Lung (tissue), 12 donors: Measurements from ENCODE around the gene EPB41L3. TPM values are rescaled to one million over a fixed set of nuclear protein-coding genes. Genes with fewer than 3 reads are reported as not detected.
A peak's percentile ranks its signal among the peaks of the same experiment; 100 is the strongest.

ENCODE experiments used
- ATAC-seq: fragments of 200-7000 bp; cut with Tn5 transposase; one replicate; pipeline ENCODE4 v1.9.1; 2020; ENCODE audit warnings: moderate number of reproducible peaks; ENCODE audit not compliant: insufficient read depth, low FRiP score
- DNase-seq, 3 donors: peaks; one replicate each; pipeline ENCODE4 v3.0.0-alpha.2; 2013 to 2017
- H3K27ac ChIP-seq, 2 donors: one replicate each; pipeline ENCODE4 v1.5.1; 2013; ENCODE audit warnings: mild to moderate bottlenecking in 2 of 2, moderate library complexity in 2 of 2, control low read depth in 1 of 2, inconsistent platforms in 1 of 2, low read depth in 1 of 2, low read length in 1 of 2
- H3K27me3 ChIP-seq, 3 donors: one replicate each; pipeline ENCODE4 v1.5.1; 2013; ENCODE audit warnings: low read length in 2 of 3; ENCODE audit not compliant: control insufficient read depth in 3 of 3, insufficient read depth in 3 of 3
- H3K36me3 ChIP-seq, 4 donors: one replicate each; pipeline ENCODE4 v1.5.1; 2013; ENCODE audit warnings: low read length in 4 of 4, mild to moderate bottlenecking in 1 of 4, moderate library complexity in 1 of 4; ENCODE audit not compliant: control insufficient read depth in 4 of 4, insufficient read depth in 4 of 4
- H3K4me1 ChIP-seq, 5 donors: one replicate each; pipeline ENCODE4 v1.5.1; 2013; ENCODE audit warnings: low read length in 5 of 5, mild to moderate bottlenecking in 2 of 5, moderate library complexity in 1 of 5; ENCODE audit not compliant: control insufficient read depth in 5 of 5, insufficient read depth in 5 of 5
- H3K4me3 ChIP-seq: one replicate; pipeline ENCODE4 v1.5.1; 2013; ENCODE audit warnings: mild to moderate bottlenecking, control low read depth, moderate library complexity
- H3K9ac ChIP-seq, 2 donors: one replicate each; pipeline ENCODE4 v1.5.1; 2013; ENCODE audit warnings: low read length in 2 of 2, control low read depth in 1 of 2; ENCODE audit not compliant: insufficient read depth in 1 of 2
- H3K9me3 ChIP-seq, 4 donors: one replicate each; pipeline ENCODE4 v1.5.1; 2013; ENCODE audit warnings: low read length in 3 of 4, mild to moderate bottlenecking in 1 of 4, moderate library complexity in 1 of 4; ENCODE audit not compliant: control insufficient read depth in 4 of 4, insufficient read depth in 3 of 4
- WGBS, 2 donors: extraction: QIAGEN DNeasy Blood & Tissue Kit; methylation state at CpG; one replicate each; pipeline ENCODE4 v1.1.7; 2013; 5-methylcytosine and 5-hydroxymethylcytosine counted together
- polyA plus RNA-seq, 2 donors: library from polyadenylated mRNA; stranded (reverse); fragments of 200-250 nt; gene quantifications; one replicate each; pipeline ENCODE4 v1.2.1, GENCODE V29; 2013
- total RNA-seq, 2 donors: library from RNA; depleted of rRNA in 1 of 2; stranded (reverse); fragments of >200 nt in 1 of 2; gene quantifications; one replicate each; pipeline ENCODE4 v1.2.1, GENCODE V29; 2014 to 2021
- TF ChIP-seq, protein P1 (sequence below): IDR thresholded peaks from 2 replicates; pipeline ENCODE4 v1.5.1; 2012; ENCODE audit warnings: mild to moderate bottlenecking; ENCODE audit errors: control extremely low read depth, extremely low read depth
- donor health status: control.
- donor health status: control.
- donor health status: Bipolar disorder and iron deficiency.
- donor health status: healthy.
- donor health status: DM: yes; HTN: yes; CAD: no.

The EPB41L3 gene
- total and polyA plus RNA-seq, 4 donors, result 19.0 to 64.0 (median 39.9) TPM

DNA sequence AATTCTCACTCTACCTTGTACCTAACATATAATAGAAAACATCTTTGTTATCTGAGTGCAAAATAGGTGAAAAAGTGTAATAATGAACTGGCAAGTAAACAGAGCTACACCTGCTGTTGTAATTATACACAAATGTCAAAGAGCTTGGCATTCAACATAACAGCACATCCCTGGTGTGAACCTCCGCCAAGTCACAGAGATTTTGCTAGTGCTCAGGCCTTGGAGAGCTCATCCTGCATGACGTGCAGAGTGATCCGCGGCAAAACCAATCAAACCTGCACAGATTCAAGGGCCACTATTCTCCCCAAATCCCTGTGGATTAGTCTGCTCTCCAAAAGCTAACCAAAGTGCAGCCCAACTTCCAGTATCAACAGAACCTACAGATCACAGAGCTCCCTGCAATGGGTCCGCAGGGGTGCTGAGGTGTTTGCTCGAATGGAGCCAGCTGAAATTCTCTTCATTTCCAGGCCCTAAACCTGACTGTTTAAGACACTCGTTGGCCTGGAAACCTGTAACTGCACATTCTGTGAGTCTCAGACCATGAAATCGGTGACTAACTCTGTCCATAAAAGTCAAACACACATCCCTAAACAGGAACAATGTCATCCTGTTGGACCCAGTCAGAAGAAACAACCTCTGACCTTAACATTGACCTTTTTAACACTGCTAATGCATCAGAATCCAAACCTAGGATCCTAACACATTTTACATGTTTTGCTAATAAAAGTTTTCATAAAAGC is 111.8 kb downstream of the EPB41L3 start:
- no peak for DNase-seq
- no peak overlapping the region for H3K27ac ChIP-seq
- no peaks in the 10 kb centered on the region for H3K4me1 ChIP-seq
- no peaks in the 10 kb centered on the region for H3K9me3 ChIP-seq
- H3K27me3 ChIP-seq, result no peaks in the 10 kb centered on the region
- no peak for ATAC-seq
- no peak overlapping the region for H3K9ac ChIP-seq
- WGBS, 2 donors, result 77 to 85% methylated on average over 8 of the region's 8 CpGs
- TF ChIP-seq, protein P1, sequence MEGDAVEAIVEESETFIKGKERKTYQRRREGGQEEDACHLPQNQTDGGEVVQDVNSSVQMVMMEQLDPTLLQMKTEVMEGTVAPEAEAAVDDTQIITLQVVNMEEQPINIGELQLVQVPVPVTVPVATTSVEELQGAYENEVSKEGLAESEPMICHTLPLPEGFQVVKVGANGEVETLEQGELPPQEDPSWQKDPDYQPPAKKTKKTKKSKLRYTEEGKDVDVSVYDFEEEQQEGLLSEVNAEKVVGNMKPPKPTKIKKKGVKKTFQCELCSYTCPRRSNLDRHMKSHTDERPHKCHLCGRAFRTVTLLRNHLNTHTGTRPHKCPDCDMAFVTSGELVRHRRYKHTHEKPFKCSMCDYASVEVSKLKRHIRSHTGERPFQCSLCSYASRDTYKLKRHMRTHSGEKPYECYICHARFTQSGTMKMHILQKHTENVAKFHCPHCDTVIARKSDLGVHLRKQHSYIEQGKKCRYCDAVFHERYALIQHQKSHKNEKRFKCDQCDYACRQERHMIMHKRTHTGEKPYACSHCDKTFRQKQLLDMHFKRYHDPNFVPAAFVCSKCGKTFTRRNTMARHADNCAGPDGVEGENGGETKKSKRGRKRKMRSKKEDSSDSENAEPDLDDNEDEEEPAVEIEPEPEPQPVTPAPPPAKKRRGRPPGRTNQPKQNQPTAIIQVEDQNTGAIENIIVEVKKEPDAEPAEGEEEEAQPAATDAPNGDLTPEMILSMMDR, result no peak
- H3K36me3 ChIP-seq, result peaks cover 0 to 3% (median under 1%) of the 10 kb centered on the region in 4 donors
- H3K4me3 ChIP-seq, result no peak overlapping the region

DNA sequence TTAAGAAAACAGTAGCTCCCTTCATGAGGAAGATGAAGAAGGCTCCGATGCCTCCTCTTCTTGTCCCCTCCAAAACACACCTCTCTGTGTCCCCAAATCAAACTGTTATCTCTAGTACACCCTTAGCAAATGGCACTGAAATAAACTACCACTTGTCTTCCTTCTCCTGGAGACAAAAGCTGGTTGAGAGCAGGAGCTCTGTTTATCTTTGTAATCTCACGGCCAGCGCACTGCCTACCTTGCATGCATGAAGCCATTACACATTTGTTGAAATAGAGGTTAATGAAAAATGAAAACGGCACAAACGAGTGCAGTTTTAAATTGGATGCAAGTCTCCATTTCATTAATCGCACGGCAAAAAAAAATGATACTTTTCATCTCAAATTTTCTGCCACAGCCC is 113.7 kb downstream of the EPB41L3 start:
- Histone ChIP-seq H3K27ac (no peak overlapping the region), H3K27me3 (no peaks in the 10 kb centered on the region), H3K4me3 (no peak overlapping the region), H3K4me1 (no peaks in the 10 kb centered on the region), H3K9me3 (no peaks in the 10 kb centered on the region), H3K36me3 (peaks cover 0 to 3% (median 0%) of the 10 kb centered on the region in 4 donors), H3K9ac (no peak overlapping the region)
- WGBS, 2 donors, result 76 to 87% methylated on average over 7 of the region's 7 CpGs
- TF ChIP-seq, protein P1, result no peak
- ATAC-seq (no peak), DNase-seq (peak in 1 of 3 donors; percentile 14)

- Histone ChIP-seq H3K4me3 (no peak overlapping the region), H3K27ac (no peak overlapping the region), H3K9ac (no peak overlapping the region), H3K27me3 (no peaks in the 10 kb centered on the region), H3K4me1 (no peaks in the 10 kb centered on the region), H3K9me3 (no peaks in the 10 kb centered on the region), H3K36me3 (peaks cover 0 to 3% (median 0%) of the 10 kb centered on the region in 4 donors)
- DNase-seq (no peak), ATAC-seq (no peak)
- TF ChIP-seq, protein P1, result no peak
- WGBS, 2 donors, result 89 to 92% methylated on average over 7 of the region's 7 CpGs
Observed at GRCh38 chr18:5429681-5430080, 114.1 kb downstream of the EPB41L3 start.

- TF ChIP-seq, protein P1, result no peak
- Histone ChIP-seq H3K36me3 (peaks cover 0 to 3% (median 0%) of the 10 kb centered on the region in 4 donors), H3K9me3 (no peaks in the 10 kb centered on the region), H3K4me3 (no peak overlapping the region), H3K9ac (no peak overlapping the region), H3K4me1 (peaks cover 0 to 5% (median 0%) of the 10 kb centered on the region in 5 donors), H3K27me3 (no peaks in the 10 kb centered on the region), H3K27ac (no peak overlapping the region)
- 72 to 81% methylated on average over 2 of the region's 2 CpGs for WGBS, 2 donors
- DNase-seq (no peak), ATAC-seq (no peak)
Observed at GRCh38 chr18:5425721-5426120, 118.1 kb downstream of the EPB41L3 start.
